Activated CD4-positive, alpha-beta T cell treated with anti-CD3 and anti-CD28 coated beads for 48 hours (primary cell): Measurements from ENCODE around the gene PI4K2B.
"Not testable (repeated sequence)": the region's sequence is repeated elsewhere in the genome, so short reads cannot be mapped to it uniquely, and the experiment has no call there.

Source experiments
- DNase-seq: peaks from one replicate; pipeline ENCODE4 v3.0.0-alpha.2; 2020

PI4K2B gene

GRCh38 chr4:25245181-25245580, 11.3 kb downstream of the PI4K2B start:
- DNase-seq: no peak

DNA sequence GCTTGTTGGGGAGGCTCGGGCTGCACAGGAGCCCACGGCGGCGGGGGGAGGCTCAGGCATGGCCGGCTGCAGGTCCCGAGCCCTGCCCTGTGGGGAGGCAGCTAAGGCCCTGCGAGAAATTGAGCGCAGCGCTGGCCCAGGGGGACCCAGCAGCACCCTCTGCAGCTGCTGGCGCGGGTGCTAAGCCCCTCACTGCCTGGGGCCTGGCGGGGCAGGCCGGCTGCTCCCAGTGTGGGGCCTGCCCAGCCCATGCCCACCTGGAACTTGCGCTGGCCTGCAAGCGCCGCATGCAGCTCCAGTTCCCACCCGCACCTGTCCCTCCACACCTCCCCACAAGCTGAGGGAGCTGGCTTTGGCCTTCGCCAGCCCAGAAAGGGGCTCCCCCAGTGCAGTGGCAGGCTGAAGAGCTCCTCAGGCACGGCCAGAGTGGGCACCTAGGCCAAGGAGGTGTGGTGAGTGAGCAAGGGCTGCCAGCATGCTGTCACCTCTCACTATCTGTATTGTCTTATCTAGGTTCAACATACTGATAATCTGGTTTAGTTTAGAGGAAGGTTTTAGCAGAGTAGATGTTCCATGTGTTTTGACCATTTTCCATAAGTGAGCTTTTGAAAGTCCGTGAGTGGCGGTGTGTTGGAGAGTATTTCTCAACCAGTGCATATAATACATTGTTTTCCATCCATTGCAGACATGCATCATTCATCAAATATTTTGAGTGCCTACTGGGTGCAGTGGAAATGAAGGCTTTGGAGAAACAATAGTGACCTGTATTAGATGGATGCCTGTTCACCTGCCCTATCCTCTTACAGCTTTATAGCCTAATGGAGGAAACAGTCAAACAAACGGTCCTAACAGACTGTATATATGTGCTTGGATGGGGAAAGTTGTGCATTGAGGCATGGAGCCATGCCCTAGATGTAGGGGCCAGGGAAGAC, 13.1 kb downstream of the PI4K2B start:
- no peak for DNase-seq

DNA sequence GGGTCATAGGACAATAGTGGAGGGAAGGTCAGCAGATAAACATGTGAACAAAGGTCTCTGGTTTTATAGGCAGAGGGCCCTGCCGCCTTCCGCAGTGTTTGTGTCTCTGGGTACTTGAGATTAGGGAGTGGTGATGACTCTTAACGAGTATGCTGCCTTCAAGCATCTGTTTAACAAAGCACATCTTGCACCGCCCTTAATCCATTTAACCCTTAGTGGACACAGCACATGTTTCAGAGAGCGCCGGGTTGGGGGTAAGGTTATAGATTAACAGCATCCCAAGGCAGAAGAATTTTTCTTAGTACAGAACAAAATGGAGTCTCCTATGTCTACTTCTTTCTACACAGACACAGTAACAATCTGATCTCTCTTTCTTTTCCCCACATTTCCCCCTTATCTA, 15.0 kb downstream of the PI4K2B start:
- not testable (repeated sequence) for DNase-seq

GRCh38 chr4:25249494-25249893, 15.7 kb downstream of the PI4K2B start:
- DNase-seq: not testable (repeated sequence)

DNA sequence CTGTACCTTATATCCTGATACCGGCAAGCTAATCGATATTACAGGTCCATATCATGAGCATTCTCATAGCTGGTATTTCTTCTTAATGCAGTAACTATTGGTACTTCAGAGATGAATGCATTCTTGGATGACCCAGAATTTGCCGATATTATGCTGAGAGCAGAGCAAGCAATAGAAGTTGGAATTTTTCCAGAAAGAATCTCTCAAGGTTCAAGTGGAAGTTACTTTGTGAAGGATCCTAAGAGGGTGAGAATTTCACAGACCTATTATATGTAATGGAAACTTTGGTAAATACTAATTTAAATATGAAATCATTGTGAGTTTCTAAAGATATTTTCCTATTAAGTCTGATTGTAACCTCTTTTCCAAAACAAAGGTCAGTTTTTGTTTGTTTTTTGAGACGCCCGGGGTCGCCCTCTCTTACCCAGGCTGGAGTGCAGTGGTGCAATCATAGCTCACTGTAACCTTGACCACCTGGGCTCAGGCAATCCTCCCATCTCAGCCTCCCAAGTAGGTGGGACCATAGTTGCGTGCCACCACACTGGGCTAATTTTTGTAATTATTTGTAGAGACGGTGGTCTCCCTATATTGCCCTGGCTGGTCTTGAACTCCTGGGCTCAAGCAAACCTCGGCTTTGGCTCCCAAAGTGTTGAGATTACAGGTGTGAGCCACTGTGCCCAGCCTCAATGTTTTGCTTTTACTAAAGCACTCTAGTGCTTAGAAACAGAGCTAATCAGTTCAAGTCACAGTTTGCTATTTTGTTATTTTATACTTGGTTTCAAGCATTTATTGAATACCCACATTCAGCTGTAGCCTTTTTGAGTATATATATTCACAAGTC, 18.6 kb downstream of the PI4K2B start:
- DNase-seq: no peak

DNA sequence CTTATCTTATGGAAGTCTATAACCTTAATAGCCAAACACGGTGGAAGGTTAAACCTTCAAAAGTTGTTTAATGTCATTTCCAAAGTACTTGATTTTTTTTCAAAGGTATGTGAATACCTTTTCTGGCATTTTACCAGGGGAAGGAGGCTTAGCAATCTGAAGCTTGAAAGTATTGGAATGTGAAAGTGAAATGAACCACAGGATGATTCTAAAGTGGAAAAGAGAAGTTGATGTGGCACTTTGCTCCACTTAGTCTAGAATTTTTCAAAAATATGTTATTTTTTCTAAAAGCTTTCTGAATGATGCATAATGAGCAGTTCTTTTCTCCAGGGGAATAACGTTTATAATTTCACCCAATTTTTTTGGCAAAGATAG, 19.2 kb downstream of the PI4K2B start:
- DNase-seq: no peak

GRCh38 chr4:25253786-25254185, 20.0 kb downstream of the PI4K2B start:
- DNase-seq: not testable (repeated sequence)

- DNase-seq: no peak
Measured at GRCh38 chr4:25258980-25259578, 25.2 kb downstream of the PI4K2B start.

DNA sequence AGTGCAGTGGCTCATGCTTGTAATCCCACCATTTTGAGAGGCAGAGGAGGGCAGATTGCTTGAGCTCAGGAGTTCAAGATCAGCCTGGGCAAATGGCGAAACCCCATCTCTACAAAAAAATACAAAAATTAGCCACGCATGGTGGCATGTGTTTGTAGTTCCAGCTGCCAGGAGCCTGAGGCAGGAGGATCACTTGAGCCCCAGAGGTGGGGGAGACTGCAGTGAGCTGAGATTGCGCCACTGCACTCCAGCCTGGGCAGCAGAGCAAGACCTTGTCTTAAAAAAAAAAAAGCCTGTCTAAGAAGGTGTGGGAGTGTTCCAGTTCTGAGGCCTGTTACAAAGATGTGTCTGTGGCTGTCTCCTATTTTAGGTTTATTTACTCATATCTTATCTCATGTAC, 38.0 kb downstream of the PI4K2B start:
- no peak for DNase-seq

DNA sequence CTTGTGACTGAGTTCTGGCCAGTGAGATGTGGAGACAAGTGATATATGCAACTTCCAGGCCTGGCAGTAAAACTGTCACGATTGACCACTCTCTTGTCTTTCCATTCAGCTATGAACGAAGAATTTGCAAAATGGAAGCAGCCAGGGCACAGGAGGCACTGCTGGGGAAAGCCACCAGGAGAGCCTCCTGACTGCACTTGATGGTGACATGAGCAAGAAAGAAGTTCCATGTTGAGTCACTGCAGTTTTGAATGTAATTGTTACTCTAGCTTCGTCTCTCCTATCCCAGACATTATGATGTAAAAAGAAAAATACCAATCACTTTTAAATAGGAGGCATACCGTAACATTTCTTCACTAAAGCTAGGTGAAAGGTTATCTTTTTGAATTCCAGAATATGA, 46.4 kb downstream of the PI4K2B start:
- no peak for DNase-seq

GRCh38 chr4:25283948-25284347, 50.1 kb downstream of the PI4K2B start:
- no peak for DNase-seq

DNA sequence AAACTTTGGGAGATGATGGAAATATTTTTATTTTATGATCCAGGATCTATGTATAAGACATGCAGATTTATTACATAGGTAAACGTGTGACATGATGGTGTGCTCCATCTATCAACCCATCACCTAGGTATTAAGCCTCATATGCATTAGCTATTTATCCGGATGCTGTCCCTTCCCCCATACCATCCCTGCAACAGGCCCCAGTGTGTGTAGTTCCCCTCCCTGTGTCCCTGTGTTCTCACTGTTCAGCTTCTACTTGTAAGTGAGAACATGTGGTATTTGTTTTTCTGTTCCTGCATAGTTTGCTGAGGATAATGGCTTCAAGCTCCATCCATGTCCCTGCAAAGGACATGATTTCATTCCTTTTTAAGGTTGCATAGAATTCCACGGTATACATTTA, 50.6 kb downstream of the PI4K2B start:
- no peak for DNase-seq

DNA sequence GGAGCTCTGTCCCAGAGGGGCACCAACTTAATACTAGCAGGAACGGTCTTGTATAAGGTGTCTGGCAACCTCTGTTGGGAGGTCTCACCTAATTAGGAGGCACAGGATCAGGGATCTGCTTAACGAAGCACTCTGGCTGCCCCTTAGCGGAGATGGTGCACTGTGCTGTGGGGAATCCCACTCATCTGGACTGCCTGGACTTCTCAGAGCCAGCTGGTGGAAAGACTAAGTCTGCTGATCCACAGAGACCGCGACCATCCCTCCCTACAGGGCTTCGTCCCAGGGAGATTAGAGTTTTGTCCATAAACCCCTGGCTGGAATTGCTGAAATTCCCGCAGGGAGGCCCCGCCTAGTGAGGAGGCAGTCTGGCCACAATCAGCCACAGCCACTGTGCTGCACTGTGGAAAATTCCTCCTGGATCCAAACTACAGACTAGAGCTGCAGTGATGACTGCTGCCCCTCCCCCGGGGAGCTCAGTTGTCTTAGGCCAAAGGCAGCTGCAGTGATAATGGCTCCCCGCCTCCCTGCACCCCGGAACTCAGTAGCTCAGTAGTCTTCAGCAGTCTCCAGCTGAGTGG, 56.7 kb downstream of the PI4K2B start:
- DNase-seq: no peak

GRCh38 chr4:25291158-25291733, 57.4 kb downstream of the PI4K2B start:
- DNase-seq: no peak

DNA sequence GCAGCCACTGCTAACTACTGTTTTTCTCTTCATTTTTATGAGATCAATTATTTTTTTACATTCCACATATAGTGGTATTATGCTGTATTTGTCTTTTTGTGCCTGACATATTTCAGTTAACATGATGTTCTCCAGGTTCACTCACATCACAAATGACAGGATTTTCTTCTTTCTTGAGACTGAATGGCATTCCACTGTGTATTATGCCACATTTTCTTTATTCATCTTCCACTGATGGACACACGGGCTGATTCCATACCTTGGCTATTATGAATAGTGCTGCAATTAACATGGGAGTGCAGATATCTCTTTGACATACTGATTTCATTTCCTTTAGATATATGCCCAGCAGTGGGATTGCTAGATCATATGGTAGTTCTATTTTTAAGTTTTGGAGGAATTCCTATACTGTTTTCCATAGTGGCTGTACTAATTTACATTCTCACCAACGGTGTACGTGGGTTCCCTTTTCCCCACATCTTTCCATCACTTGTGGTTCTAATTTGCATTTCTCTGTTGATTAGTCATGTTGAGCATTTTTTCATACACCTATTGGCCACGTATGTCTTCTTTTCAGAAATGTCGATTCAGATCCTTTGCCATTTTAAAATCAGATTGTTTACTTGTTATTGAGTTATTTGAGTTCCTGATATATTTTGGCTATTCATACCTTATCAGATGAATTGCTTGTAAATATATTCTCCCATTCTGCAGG, 63.9 kb downstream of the PI4K2B start:
- no peak for DNase-seq

DNA sequence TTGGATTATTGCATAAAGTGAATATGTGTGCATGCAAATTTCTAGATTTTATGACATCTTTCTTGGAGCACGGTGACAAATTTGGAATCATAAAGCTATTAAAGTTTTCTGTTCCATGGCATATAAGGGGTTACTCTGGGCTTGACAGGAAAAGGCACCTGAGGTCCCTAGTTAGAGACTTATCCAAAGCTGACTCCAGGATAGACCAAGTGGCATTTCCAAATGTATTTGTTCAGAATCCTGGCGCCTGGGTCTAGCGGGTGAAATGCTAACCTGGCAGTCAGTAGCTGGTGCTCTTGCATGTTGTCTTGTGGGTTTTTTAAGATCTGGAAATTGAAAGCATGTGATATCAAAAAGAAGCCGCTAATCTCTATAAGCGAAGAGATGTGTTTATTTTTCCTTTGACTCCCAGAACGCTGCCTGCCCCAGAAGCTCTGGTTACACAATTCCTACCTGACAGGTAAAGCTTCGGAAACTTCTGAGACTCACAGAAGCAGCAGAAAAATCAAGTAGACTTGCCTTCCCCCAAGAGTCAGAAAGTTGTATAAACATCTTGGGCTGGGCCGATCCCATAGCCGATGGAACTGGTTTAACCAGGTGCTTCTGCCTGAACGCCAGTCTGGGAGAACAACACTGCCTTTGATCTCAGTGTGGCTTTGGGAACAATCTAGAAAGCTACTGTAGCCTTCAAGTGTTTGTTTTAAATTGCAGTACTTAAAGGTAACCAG, 65.8 kb downstream of the PI4K2B start:
- no peak for DNase-seq

GRCh38 chr4:25301471-25301870, 67.6 kb downstream of the PI4K2B start:
- DNase-seq: no peak

GRCh38 chr4:25302626-25303025, 68.8 kb downstream of the PI4K2B start:
- no peak for DNase-seq

- DNase-seq: no peak
Measured at GRCh38 chr4:25303578-25303977, 69.7 kb downstream of the PI4K2B start.

- no peak for DNase-seq
Measured at GRCh38 chr4:25306518-25307057, 72.8 kb downstream of the PI4K2B start.

DNA sequence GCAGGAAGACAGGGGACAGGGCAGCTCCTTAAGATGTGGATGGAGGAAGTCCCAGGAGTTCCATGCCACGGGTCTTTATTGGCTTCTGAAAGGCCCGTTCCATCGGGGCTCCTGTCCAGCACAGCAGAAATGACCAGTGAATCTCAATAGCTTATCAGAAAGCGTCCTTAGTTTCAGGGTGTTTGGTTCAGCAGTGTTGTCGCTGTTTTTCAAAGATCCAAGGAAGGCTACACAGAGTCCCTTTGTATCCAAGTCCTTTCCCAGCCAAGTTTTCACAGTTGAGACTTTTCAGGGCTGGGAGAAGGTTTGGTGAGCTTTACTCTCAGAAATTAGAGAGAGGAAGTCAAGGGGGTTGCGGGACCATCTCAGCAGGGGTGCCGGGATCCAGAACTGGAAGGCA, 73.8 kb downstream of the PI4K2B start:
- no peak for DNase-seq
